Measurements from ENCODE around the gene LACTB.

LACTB gene

GRCh38 chr15:63090887-63091286, 30.8 kb upstream of the LACTB start:
- peak overlapping the region; percentile 27 for H4K12ac ChIP-seq (ENCODE audit: low read depth, low read length)
- H3K4me1 ChIP-seq (ENCODE audit: control insufficient read depth in 1 of 2, insufficient read depth in 2 of 2, low read length in 2 of 2), result peaks cover 14 to 17% of the 10 kb centered on the region in 2 experiments
- H3K18ac ChIP-seq (ENCODE audit: low read length), result peak overlapping the region; percentile 86
- H3K4me2 ChIP-seq (ENCODE audit: low read length), result no peak overlapping the region
- H3K4ac ChIP-seq (ENCODE audit: low read depth, low read length), result peak overlapping the region; percentile 80
- H4K91ac ChIP-seq (ENCODE audit: low read depth, low read length), result peak overlapping the region; percentile 96
- no CpG with 5 or more reads among the region's 10 CpGs for WGBS (ENCODE audit: extremely low coverage, insufficient coverage, insufficient read length)
- peak overlapping the region; percentile 98 for H2BK120ac ChIP-seq (ENCODE audit: insufficient read depth, low read length, poor library complexity)
- H3K14ac ChIP-seq (ENCODE audit: low read length), result peak overlapping the region; percentile 95
- no peak overlapping the region for H3K27ac ChIP-seq (ENCODE audit: low read depth, low read length)
- H2AFZ ChIP-seq (ENCODE audit: insufficient read depth, low read length, poor library complexity), result peak overlapping the region; percentile 25
- H2AK5ac ChIP-seq (ENCODE audit: low read length), result peak overlapping the region; percentile 99
- no peak overlapping the region for H3K4me3 ChIP-seq (ENCODE audit: low read depth, low read length)
- H2BK12ac ChIP-seq (ENCODE audit: low read length), result peak overlapping the region; percentile 98
- H3K23ac ChIP-seq (ENCODE audit: low read length), result no peak overlapping the region
- H2BK5ac ChIP-seq (ENCODE audit: low read depth, low read length, poor library complexity), result peak overlapping the region; percentile 87
- peaks cover 4% of the 10 kb centered on the region for H3K79me2 ChIP-seq (ENCODE audit: control insufficient read depth, insufficient read depth, low read length, poor library complexity)
- peak overlapping the region; percentile 64 for H4K8ac ChIP-seq (ENCODE audit: low read depth, low read length)
- H3K36me3 ChIP-seq (ENCODE audit: control insufficient read depth in 1 of 2, insufficient read depth in 2 of 2, low read length in 2 of 2), result no peaks in the 10 kb centered on the region
- no peaks in the 10 kb centered on the region for H3K27me3 ChIP-seq (ENCODE audit: insufficient read depth, low read length)
- peaks cover 30% of the 10 kb centered on the region for H3K79me1 ChIP-seq (ENCODE audit: low read length)
- DNase-seq, result no peak
- no peak overlapping the region for H3K9ac ChIP-seq (ENCODE audit: low read length)
- peaks cover 2% of the 10 kb centered on the region for H3K9me3 ChIP-seq (ENCODE audit: insufficient read depth, low read depth, low read length)

DNA sequence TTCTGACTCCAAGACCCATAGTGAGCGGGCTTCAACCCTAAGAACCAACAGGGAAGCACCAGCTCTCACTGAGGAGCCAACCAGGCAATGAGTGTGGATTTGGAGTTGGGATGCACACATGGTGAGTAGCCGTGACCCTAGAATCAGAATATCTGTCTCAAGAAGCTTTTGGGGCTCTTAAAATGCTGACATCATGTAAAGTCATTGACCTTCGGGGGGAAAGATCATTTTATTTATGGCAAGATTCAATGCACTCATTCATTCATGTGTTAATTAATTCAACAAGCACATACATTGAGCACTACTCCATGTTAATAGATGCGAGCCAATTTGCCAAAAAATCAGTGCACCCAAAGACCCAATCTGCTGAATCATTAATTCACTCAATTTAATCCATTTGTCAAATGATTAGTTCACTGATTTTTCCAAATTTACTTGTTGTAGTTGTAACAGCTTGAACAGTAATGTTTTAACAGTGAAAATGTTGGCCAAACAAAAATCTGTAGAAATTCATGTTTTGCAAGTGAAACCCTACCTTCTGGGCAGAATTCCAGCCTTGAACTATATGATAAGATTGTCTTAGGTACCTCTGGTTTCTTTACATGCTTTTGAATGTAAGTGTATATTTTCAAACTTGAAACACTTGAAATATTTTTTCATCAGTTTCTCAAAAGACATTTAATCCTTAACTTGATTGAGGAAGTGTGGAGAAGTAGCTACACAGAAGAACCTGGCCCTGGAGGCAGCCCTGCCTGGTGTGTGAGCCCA, 29.8 kb upstream of the LACTB start:
- WGBS (ENCODE audit: extremely low coverage, insufficient coverage, insufficient read length), result no CpG with 5 or more reads among the region's 4 CpGs

GRCh38 chr15:63093486-63094205, 28.0 kb upstream of the LACTB start:
- Histone ChIP-seq H3K36me3 (ENCODE audit: control insufficient read depth in 1 of 2, insufficient read depth in 2 of 2, low read length in 2 of 2) (no peaks in the 10 kb centered on the region), H3K23ac (ENCODE audit: low read length) (no peak overlapping the region), H3K4me3 (ENCODE audit: low read depth, low read length) (no peak overlapping the region), H4K8ac (ENCODE audit: low read depth, low read length) (no peak overlapping the region), H3K79me2 (ENCODE audit: control insufficient read depth, insufficient read depth, low read length, poor library complexity) (peaks cover 1% of the 10 kb centered on the region), H2AK5ac (ENCODE audit: low read length) (no peak overlapping the region), H3K27ac (ENCODE audit: low read depth, low read length) (no peak overlapping the region), H3K18ac (ENCODE audit: low read length) (no peak overlapping the region), H2AFZ (ENCODE audit: insufficient read depth, low read length, poor library complexity) (no peak overlapping the region), H3K14ac (ENCODE audit: low read length) (no peak overlapping the region), H4K12ac (ENCODE audit: low read depth, low read length) (no peak overlapping the region), H3K4me2 (ENCODE audit: low read length) (no peak overlapping the region), H4K91ac (ENCODE audit: low read depth, low read length) (peak overlapping the region; percentile 11), H3K9me3 (ENCODE audit: insufficient read depth, low read depth, low read length) (peaks cover 3% of the 10 kb centered on the region), H3K79me1 (ENCODE audit: low read length) (peaks cover 22% of the 10 kb centered on the region), H2BK120ac (ENCODE audit: insufficient read depth, low read length, poor library complexity) (no peak overlapping the region), H3K9ac (ENCODE audit: low read length) (no peak overlapping the region), H3K4me1 (ENCODE audit: control insufficient read depth in 1 of 2, insufficient read depth in 2 of 2, low read length in 2 of 2) (peaks cover 8% of the 10 kb centered on the region in 2 experiments), H2BK12ac (ENCODE audit: low read length) (peak overlapping the region; percentile 1), H2BK5ac (ENCODE audit: low read depth, low read length, poor library complexity) (no peak overlapping the region), H3K27me3 (ENCODE audit: insufficient read depth, low read length) (no peaks in the 10 kb centered on the region), H3K4ac (ENCODE audit: low read depth, low read length) (no peak overlapping the region)
- WGBS (ENCODE audit: extremely low coverage, insufficient coverage, insufficient read length), result no CpG with 5 or more reads among the region's 6 CpGs
- DNase-seq, result peak; percentile 75 to 86

More for the DNA sequence above, 29.8 kb upstream of the LACTB start:
- H3K9ac ChIP-seq (ENCODE audit: low read length), result no peak overlapping the region
- peaks cover 4% of the 10 kb centered on the region for H3K79me2 ChIP-seq (ENCODE audit: control insufficient read depth, insufficient read depth, low read length, poor library complexity)
- no peak overlapping the region for H2AFZ ChIP-seq (ENCODE audit: insufficient read depth, low read length, poor library complexity)
- H4K12ac ChIP-seq (ENCODE audit: low read depth, low read length), result no peak overlapping the region
- H3K23ac ChIP-seq (ENCODE audit: low read length), result no peak overlapping the region
- peak overlapping the region; percentile 99 for H2BK12ac ChIP-seq (ENCODE audit: low read length)
- peak overlapping the region; percentile 98 for H2BK120ac ChIP-seq (ENCODE audit: insufficient read depth, low read length, poor library complexity)
- H3K79me1 ChIP-seq (ENCODE audit: low read length), result peaks cover 30% of the 10 kb centered on the region
- peak overlapping the region; percentile 95 for H3K14ac ChIP-seq (ENCODE audit: low read length)
- no peaks in the 10 kb centered on the region for H3K27me3 ChIP-seq (ENCODE audit: insufficient read depth, low read length)
- no peak overlapping the region for H3K27ac ChIP-seq (ENCODE audit: low read depth, low read length)
- DNase-seq, result no peak
- H2BK5ac ChIP-seq (ENCODE audit: low read depth, low read length, poor library complexity), result peak overlapping the region; percentile 87
- H3K18ac ChIP-seq (ENCODE audit: low read length), result peak overlapping the region; percentile 19
- H3K36me3 ChIP-seq (ENCODE audit: control insufficient read depth in 1 of 2, insufficient read depth in 2 of 2, low read length in 2 of 2), result no peaks in the 10 kb centered on the region
- peaks cover 12 to 14% of the 10 kb centered on the region in 2 experiments for H3K4me1 ChIP-seq (ENCODE audit: control insufficient read depth in 1 of 2, insufficient read depth in 2 of 2, low read length in 2 of 2)
- peak overlapping the region; percentile 96 for H4K91ac ChIP-seq (ENCODE audit: low read depth, low read length)
- H3K9me3 ChIP-seq (ENCODE audit: insufficient read depth, low read depth, low read length), result peaks cover 2% of the 10 kb centered on the region
- no peak overlapping the region for H4K8ac ChIP-seq (ENCODE audit: low read depth, low read length)
- H2AK5ac ChIP-seq (ENCODE audit: low read length), result peak overlapping the region; percentile 99
- peak overlapping the region; percentile 80 for H3K4ac ChIP-seq (ENCODE audit: low read depth, low read length)
- H3K4me2 ChIP-seq (ENCODE audit: low read length), result no peak overlapping the region
- no peak overlapping the region for H3K4me3 ChIP-seq (ENCODE audit: low read depth, low read length)

DNA sequence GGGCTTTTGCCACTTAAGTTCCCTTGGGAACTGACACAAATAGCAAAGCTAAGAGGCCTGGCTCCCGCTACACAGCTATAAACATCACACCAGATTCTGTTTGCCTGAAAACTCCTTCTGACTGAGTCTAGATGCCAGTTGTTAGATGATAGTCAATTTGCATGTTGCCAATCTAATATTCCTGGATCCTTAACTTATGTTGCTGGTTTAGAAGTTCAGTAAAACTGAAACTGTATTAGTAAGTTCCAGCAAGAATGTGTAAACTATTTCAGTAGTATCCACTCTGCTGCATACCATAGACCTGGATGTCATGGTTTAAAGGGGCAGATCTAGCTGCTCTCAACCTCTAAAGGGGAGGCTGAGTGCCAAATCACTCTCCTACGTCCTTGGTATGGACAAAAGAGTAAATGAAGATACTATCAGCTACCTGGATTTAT, 27.1 kb upstream of the LACTB start:
- Histone ChIP-seq H3K14ac (ENCODE audit: low read length) (no peak overlapping the region), H2BK120ac (ENCODE audit: insufficient read depth, low read length, poor library complexity) (no peak overlapping the region), H3K4me2 (ENCODE audit: low read length) (no peak overlapping the region), H3K9me3 (ENCODE audit: insufficient read depth, low read depth, low read length) (peaks cover 3% of the 10 kb centered on the region), H3K4me3 (ENCODE audit: low read depth, low read length) (no peak overlapping the region), H4K8ac (ENCODE audit: low read depth, low read length) (no peak overlapping the region), H3K27ac (ENCODE audit: low read depth, low read length) (peak overlapping the region; percentile 51), H3K79me1 (ENCODE audit: low read length) (peaks cover 17% of the 10 kb centered on the region), H2AFZ (ENCODE audit: insufficient read depth, low read length, poor library complexity) (no peak overlapping the region), H4K12ac (ENCODE audit: low read depth, low read length) (no peak overlapping the region), H3K18ac (ENCODE audit: low read length) (no peak overlapping the region), H3K4ac (ENCODE audit: low read depth, low read length) (no peak overlapping the region), H3K23ac (ENCODE audit: low read length) (no peak overlapping the region), H3K36me3 (ENCODE audit: control insufficient read depth in 1 of 2, insufficient read depth in 2 of 2, low read length in 2 of 2) (no peaks in the 10 kb centered on the region), H3K9ac (ENCODE audit: low read length) (no peak overlapping the region), H3K4me1 (ENCODE audit: control insufficient read depth in 1 of 2, insufficient read depth in 2 of 2, low read length in 2 of 2) (peaks cover 2% of the 10 kb centered on the region in 2 experiments), H4K91ac (ENCODE audit: low read depth, low read length) (no peak overlapping the region), H2BK12ac (ENCODE audit: low read length) (no peak overlapping the region), H3K79me2 (ENCODE audit: control insufficient read depth, insufficient read depth, low read length, poor library complexity) (peaks cover 1% of the 10 kb centered on the region), H2BK5ac (ENCODE audit: low read depth, low read length, poor library complexity) (no peak overlapping the region), H3K27me3 (ENCODE audit: insufficient read depth, low read length) (no peaks in the 10 kb centered on the region), H2AK5ac (ENCODE audit: low read length) (no peak overlapping the region)
- no CpG with 5 or more reads among the region's 2 CpGs for WGBS (ENCODE audit: extremely low coverage, insufficient coverage, insufficient read length)
- peak in 1 of 2 donors; percentile 23 for DNase-seq
